Forelimb muscle (tissue), 1 donor: ENCODE results near the gene KCTD1. TPM values are rescaled to one million over a fixed set of nuclear protein-coding genes. Genes with fewer than 3 reads are reported as not detected.

Experiments
- DNase-seq: peaks from one replicate; pipeline ENCODE4 v3.0.0-alpha.2; 2013; ENCODE audit warnings: low read depth
- polyA plus RNA-seq: library from polyadenylated mRNA; unstranded; fragments of 120-200 nt; gene quantifications from one replicate; pipeline ENCODE4 v1.2.1, GENCODE V29; 2013; ENCODE audit not compliant: insufficient read length

KCTD1 gene
- polyA plus RNA-seq, 1 donor: 4.2 TPM

- DNase-seq: no peak
These were observed 1.1 kb upstream of the KCTD1 start for GRCh38 chr18:26549263-26550094.

GRCh38 chr18:26547646-26548414, 523 bp downstream of the KCTD1 start:
- no peak for DNase-seq

- no peak for DNase-seq
These were observed 1.3 kb downstream of the KCTD1 start for GRCh38 chr18:26546875-26547645.

- DNase-seq: no peak
These were observed 2.0 kb downstream of the KCTD1 start for GRCh38 chr18:26546170-26546874.

- no peak for DNase-seq
These were observed 2.8 kb downstream of the KCTD1 start for GRCh38 chr18:26545335-26546123.

GRCh38 chr18:26544451-26544850, 3.9 kb downstream of the KCTD1 start:
- no peak for DNase-seq

- DNase-seq: no peak
These were observed 5.0 kb downstream of the KCTD1 start for GRCh38 chr18:26543373-26543772.

- no peak for DNase-seq
These were observed 8.2 kb downstream of the KCTD1 start for GRCh38 chr18:26540043-26540628.

- DNase-seq: no peak
These were observed 9.8 kb downstream of the KCTD1 start for GRCh38 chr18:26538524-26538923.

- DNase-seq: no peak
These were observed 11.7 kb downstream of the KCTD1 start for GRCh38 chr18:26536664-26537063.

GRCh38 chr18:26536032-26536431, 12.3 kb downstream of the KCTD1 start:
- no peak for DNase-seq

GRCh38 chr18:26535630-26536029, 12.7 kb downstream of the KCTD1 start:
- no peak for DNase-seq

- DNase-seq: no peak
These were observed 15.7 kb downstream of the KCTD1 start for GRCh38 chr18:26532367-26533340.

- no peak for DNase-seq
These were observed 16.6 kb downstream of the KCTD1 start for GRCh38 chr18:26531605-26532298.

GRCh38 chr18:26526966-26527234, 21.5 kb downstream of the KCTD1 start:
- DNase-seq: no peak

GRCh38 chr18:26526128-26526965, 22.0 kb downstream of the KCTD1 start:
- no peak for DNase-seq

- DNase-seq: no peak
These were observed 23.6 kb downstream of the KCTD1 start for GRCh38 chr18:26524504-26525351.
